H9 (cell line): ENCODE data around the gene AGXT. TPM values are rescaled to one million over a fixed set of nuclear protein-coding genes. Genes with fewer than 3 reads are reported as not detected.
A peak's percentile ranks its signal among the peaks of the same experiment; 100 is the strongest.

ENCODE experiments used
- DNase-seq: peaks from one replicate; pipeline ENCODE4 v3.0.0-alpha.2; 2017
- H2AFZ ChIP-seq: one replicate; pipeline ENCODE4 v1.6.1; 2013; ENCODE audit warnings: mild to moderate bottlenecking, low read length, control low read depth, moderate library complexity
- H2AK5ac ChIP-seq: 2 replicates; pipeline ENCODE4 v1.6.1; 2013; ENCODE audit warnings: low read length, control low read depth, mixed read lengths; ENCODE audit not compliant: insufficient read length
- H2BK120ac ChIP-seq: one replicate; pipeline ENCODE4 v1.6.1; 2013; ENCODE audit warnings: low read depth, mild to moderate bottlenecking, low read length, control low read depth, inconsistent platforms; ENCODE audit not compliant: poor library complexity, severe bottlenecking
- H2BK12ac ChIP-seq: 2 replicates; pipeline ENCODE4 v1.6.1; 2013; ENCODE audit warnings: low read length, control low read depth, mixed read lengths, low read depth; ENCODE audit not compliant: insufficient read length
- H2BK15ac ChIP-seq: 2 replicates; pipeline ENCODE4 v1.6.1; 2013; ENCODE audit warnings: low read depth, low read length, control low read depth
- H2BK20ac ChIP-seq: one replicate; pipeline ENCODE4 v1.6.1; 2013; ENCODE audit warnings: low read depth, mild to moderate bottlenecking, low read length, control low read depth, inconsistent platforms; ENCODE audit not compliant: poor library complexity, severe bottlenecking
- H2BK5ac ChIP-seq: 2 replicates; pipeline ENCODE4 v1.6.1; 2013; ENCODE audit warnings: low read length, control low read depth, mixed read lengths; ENCODE audit not compliant: insufficient read length
- H3K14ac ChIP-seq: 2 replicates; pipeline ENCODE4 v1.6.1; 2013; ENCODE audit warnings: low read length, control low read depth; ENCODE audit not compliant: insufficient read depth
- H3K18ac ChIP-seq: 2 replicates; pipeline ENCODE4 v1.6.1; 2013; ENCODE audit warnings: low read depth, mild to moderate bottlenecking, mixed read lengths, low read length, control low read depth; ENCODE audit not compliant: insufficient read length
- H3K23ac ChIP-seq: 2 replicates; pipeline ENCODE4 v1.6.1; 2013; ENCODE audit warnings: low read length, control low read depth, mixed read lengths, low read depth; ENCODE audit not compliant: insufficient read length
- H3K23me2 ChIP-seq: 2 replicates; pipeline ENCODE4 v1.6.1; 2013; ENCODE audit warnings: low read depth, mild to moderate bottlenecking, mixed read lengths, low read length, control low read depth; ENCODE audit not compliant: insufficient read length, poor library complexity, severe bottlenecking
- H3K27ac ChIP-seq: 2 replicates; pipeline ENCODE4 v1.5.1; 2013; ENCODE audit warnings: low read length, control low read depth, mixed read lengths, low read depth; ENCODE audit not compliant: insufficient read length
- H3K27me3 ChIP-seq: 2 replicates; pipeline ENCODE4 v1.6.1; 2013; ENCODE audit warnings: low read length, control low read depth, inconsistent platforms; ENCODE audit not compliant: insufficient read depth
- H3K4ac ChIP-seq: 2 replicates; pipeline ENCODE4 v1.6.1; 2013; ENCODE audit warnings: low read depth, mild to moderate bottlenecking, control low read depth, inconsistent platforms, low read length, moderate library complexity
- H3K4me1 ChIP-seq: 2 replicates; pipeline ENCODE4 v1.6.1; 2013; ENCODE audit warnings: low read length, control low read depth, inconsistent platforms; ENCODE audit not compliant: insufficient read depth
- H3K4me2 ChIP-seq: 2 replicates; pipeline ENCODE4 v1.6.1; 2013; ENCODE audit warnings: low read length, control low read depth, mixed read lengths; ENCODE audit not compliant: insufficient read length, insufficient read depth
- H3K56ac ChIP-seq: 2 replicates; pipeline ENCODE4 v1.6.1; 2013; ENCODE audit warnings: low read depth, mild to moderate bottlenecking, mixed read lengths, low read length, control low read depth; ENCODE audit not compliant: insufficient read length
- H3K79me1 ChIP-seq: 2 replicates; pipeline ENCODE4 v1.6.1; 2013; ENCODE audit warnings: low read depth, mild to moderate bottlenecking, moderate library complexity, low read length, control low read depth, inconsistent platforms; ENCODE audit not compliant: insufficient read depth, poor library complexity, severe bottlenecking
- H3K79me2 ChIP-seq: 2 replicates; pipeline ENCODE4 v1.6.1; 2013; ENCODE audit warnings: low read length, control low read depth, inconsistent platforms; ENCODE audit not compliant: insufficient read depth
- H3K9ac ChIP-seq: 2 replicates; pipeline ENCODE4 v1.6.1; 2013; ENCODE audit warnings: low read length, control low read depth, mixed read lengths; ENCODE audit not compliant: insufficient read length; ENCODE audit errors: extremely low read depth
- H3K9me3 ChIP-seq: one replicate; pipeline ENCODE4 v1.6.1; 2013; ENCODE audit warnings: low read depth, low read length, inconsistent platforms; ENCODE audit not compliant: control insufficient read depth
- H3T11ph ChIP-seq: one replicate; pipeline ENCODE4 v1.6.1; 2013; ENCODE audit warnings: mild to moderate bottlenecking, low read length, control low read depth, inconsistent platforms
- H4K20me1 ChIP-seq: one replicate; pipeline ENCODE4 v1.6.1; 2013; ENCODE audit not compliant: control insufficient read depth, insufficient read length, insufficient read depth
- H4K5ac ChIP-seq: 2 replicates; pipeline ENCODE4 v1.6.1; 2013; ENCODE audit warnings: low read depth, mild to moderate bottlenecking, mixed read lengths, low read length, control low read depth; ENCODE audit not compliant: insufficient read length
- H4K8ac ChIP-seq: replicated peaks from 2 replicates; pipeline ENCODE4 v1.6.1; 2013; ENCODE audit warnings: low read length, control low read depth, mixed read lengths, low read depth; ENCODE audit not compliant: insufficient read length
- H4K91ac ChIP-seq: 2 replicates; pipeline ENCODE4 v1.6.1; 2013; ENCODE audit warnings: low read depth, mild to moderate bottlenecking, moderate library complexity, mixed read lengths, low read length, control low read depth; ENCODE audit not compliant: insufficient read length
- H3K27ac Mint-ChIP-seq, 3 experiments: 2 replicates in 2 of 3; 3 replicates in 1 of 3; pipeline ENCODE4 v1.8.0; 2020 to 2021; ENCODE audit warnings: mixed read lengths in 3 of 3, mild to moderate bottlenecking in 1 of 3, moderate library complexity in 1 of 3
- H3K27me3 Mint-ChIP-seq: 2 replicates; pipeline ENCODE4 v1.8.0; 2021; ENCODE audit warnings: low read depth, mild to moderate bottlenecking, moderate library complexity, mixed read lengths
- H3K36me3 Mint-ChIP-seq, 3 experiments: 2 replicates in 2 of 3; 3 replicates in 1 of 3; pipeline ENCODE4 v1.8.0; 2020 to 2021; ENCODE audit warnings: low read depth in 3 of 3, mixed read lengths in 3 of 3; ENCODE audit not compliant: insufficient read depth in 1 of 3
- H3K4me1 Mint-ChIP-seq, 2 experiments: 2 replicates each; pipeline ENCODE4 v1.8.0; 2020; ENCODE audit warnings: mixed read lengths in 2 of 2
- H3K4me3 Mint-ChIP-seq, 2 experiments: 2 replicates in 1 of 2; 3 replicates in 1 of 2; pipeline ENCODE4 v1.8.0; 2020 to 2021; ENCODE audit warnings: mild to moderate bottlenecking in 2 of 2, mixed read lengths in 2 of 2, moderate library complexity in 1 of 2
- H3K9me3 Mint-ChIP-seq, 2 experiments: 2 replicates in 1 of 2; 3 replicates in 1 of 2; pipeline ENCODE4 v1.8.0; 2020; ENCODE audit warnings: mild to moderate bottlenecking in 2 of 2, mixed read lengths in 2 of 2, moderate library complexity in 1 of 2
- WGBS: extraction: QIAGEN DNeasy Blood & Tissue Kit; methylation state at CpG from one replicate; pipeline ENCODE4 v1.1.7; 2013; ENCODE audit warnings: missing lambda C conversion rate, low lambda C conversion rate, mixed read lengths; ENCODE audit not compliant: insufficient read length; ENCODE audit errors: extremely low coverage; 5-methylcytosine and 5-hydroxymethylcytosine counted together
- total RNA-seq: library from RNA; stranded (reverse); gene quantifications from 2 replicates; pipeline ENCODE4 v1.2.1, GENCODE V29; 2021
- TF ChIP-seq, protein P1 (sequence below): fragments of 200-600 bp; sonication (generic); conservative IDR thresholded peaks from 3 replicates; pipeline ENCODE4 v1.8.0; 2021; ENCODE audit warnings: antibody characterized with exemption, mild to moderate bottlenecking

The AGXT gene
- total RNA-seq, 1 experiment from 2014 or later = not detected

DNA sequence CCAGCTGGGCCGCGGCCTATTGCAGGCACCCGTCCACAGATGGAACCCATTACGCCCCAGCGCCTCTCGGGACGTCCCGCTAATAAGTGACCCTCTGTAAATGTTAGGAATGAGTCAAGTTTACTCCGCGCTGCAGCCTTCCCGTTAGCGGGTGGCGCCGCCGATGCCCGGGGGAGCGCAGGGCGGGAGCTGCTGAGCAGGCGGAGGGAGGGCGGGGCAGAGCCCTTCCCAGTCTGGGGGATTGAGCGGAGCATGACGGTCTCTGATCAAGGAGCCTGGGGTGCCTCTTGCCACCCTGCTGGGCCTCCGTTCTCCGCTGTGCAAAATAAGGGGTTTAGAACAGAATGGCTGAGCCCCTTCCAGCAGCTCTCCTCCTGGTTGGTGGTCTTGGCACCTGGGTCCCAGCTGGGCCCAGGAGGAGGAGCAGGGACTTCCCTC, 48.0 kb downstream of the AGXT start:
- H3K9ac ChIP-seq = no peak overlapping the region
- no peak overlapping the region for H2BK20ac ChIP-seq
- no peak overlapping the region for H2AFZ ChIP-seq
- H3T11ph ChIP-seq = no peak overlapping the region
- H3K4me2 ChIP-seq = peak overlapping the region; percentile 41
- no peaks in the 10 kb centered on the region for H3K79me2 ChIP-seq
- no CpG with 5 or more reads among the region's 24 CpGs for WGBS
- Mint-ChIP-seq H3K9me3 (no peaks in the 10 kb centered on the region), H3K27ac (no peak overlapping the region), H3K4me1 (peaks cover 2 to 6% of the 10 kb centered on the region in 2 experiments; a peak in 2 of 4 replicates), H3K4me3 (peak overlapping the region; percentile 40 to 64; a peak in 3 of 5 replicates), H3K36me3 (no peaks in the 10 kb centered on the region), H3K27me3 (peaks cover 17% of the 10 kb centered on the region)
- H3K23ac ChIP-seq = no peak overlapping the region
- no peaks in the 10 kb centered on the region for H3K27me3 ChIP-seq
- no peaks in the 10 kb centered on the region for H3K4me1 ChIP-seq
- H4K91ac ChIP-seq = no peak overlapping the region
- no peaks in the 10 kb centered on the region for H3K23me2 ChIP-seq
- no peak overlapping the region for H3K4ac ChIP-seq
- H3K27ac ChIP-seq = no peak overlapping the region
- H3K79me1 ChIP-seq = no peaks in the 10 kb centered on the region
- no peaks in the 10 kb centered on the region for H3K9me3 ChIP-seq
- no peak overlapping the region for H3K56ac ChIP-seq
- TF ChIP-seq, protein P1, sequence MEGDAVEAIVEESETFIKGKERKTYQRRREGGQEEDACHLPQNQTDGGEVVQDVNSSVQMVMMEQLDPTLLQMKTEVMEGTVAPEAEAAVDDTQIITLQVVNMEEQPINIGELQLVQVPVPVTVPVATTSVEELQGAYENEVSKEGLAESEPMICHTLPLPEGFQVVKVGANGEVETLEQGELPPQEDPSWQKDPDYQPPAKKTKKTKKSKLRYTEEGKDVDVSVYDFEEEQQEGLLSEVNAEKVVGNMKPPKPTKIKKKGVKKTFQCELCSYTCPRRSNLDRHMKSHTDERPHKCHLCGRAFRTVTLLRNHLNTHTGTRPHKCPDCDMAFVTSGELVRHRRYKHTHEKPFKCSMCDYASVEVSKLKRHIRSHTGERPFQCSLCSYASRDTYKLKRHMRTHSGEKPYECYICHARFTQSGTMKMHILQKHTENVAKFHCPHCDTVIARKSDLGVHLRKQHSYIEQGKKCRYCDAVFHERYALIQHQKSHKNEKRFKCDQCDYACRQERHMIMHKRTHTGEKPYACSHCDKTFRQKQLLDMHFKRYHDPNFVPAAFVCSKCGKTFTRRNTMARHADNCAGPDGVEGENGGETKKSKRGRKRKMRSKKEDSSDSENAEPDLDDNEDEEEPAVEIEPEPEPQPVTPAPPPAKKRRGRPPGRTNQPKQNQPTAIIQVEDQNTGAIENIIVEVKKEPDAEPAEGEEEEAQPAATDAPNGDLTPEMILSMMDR = no peak
- H2BK15ac ChIP-seq = no peak overlapping the region
- no peak overlapping the region for H2BK120ac ChIP-seq
- peak; percentile 65 for DNase-seq
- no peak overlapping the region for H2AK5ac ChIP-seq
- no peak overlapping the region for H3K14ac ChIP-seq
- no peak overlapping the region for H2BK5ac ChIP-seq
- no peaks in the 10 kb centered on the region for H4K20me1 ChIP-seq
- no peak overlapping the region for H4K5ac ChIP-seq
- no peak overlapping the region for H2BK12ac ChIP-seq
- H4K8ac ChIP-seq = no peak overlapping the region
- no peak overlapping the region for H3K18ac ChIP-seq
